Measurements from ENCODE around the gene MYEF2.

DNA sequence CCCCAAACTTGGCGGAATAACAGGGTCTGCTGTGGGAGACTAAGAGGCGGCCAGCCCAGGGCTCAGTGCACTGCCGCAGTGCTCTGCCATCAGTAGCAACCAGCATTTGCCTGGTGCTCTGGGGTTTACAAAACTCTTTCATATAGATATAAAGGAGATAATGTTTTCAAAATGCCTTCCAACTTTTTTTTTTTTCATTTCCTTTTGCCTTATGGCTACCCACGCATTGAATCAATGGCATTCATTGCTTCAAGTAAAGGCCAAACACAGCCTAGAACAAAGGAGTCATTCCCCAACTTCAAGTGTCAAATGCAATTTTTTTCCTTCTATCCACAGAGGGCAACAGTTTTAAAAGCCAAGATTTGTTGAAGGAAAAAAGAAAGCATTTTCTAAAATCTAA, 68.9 kb downstream of the MYEF2 start:
- TF ChIP-seq, protein P1, sequence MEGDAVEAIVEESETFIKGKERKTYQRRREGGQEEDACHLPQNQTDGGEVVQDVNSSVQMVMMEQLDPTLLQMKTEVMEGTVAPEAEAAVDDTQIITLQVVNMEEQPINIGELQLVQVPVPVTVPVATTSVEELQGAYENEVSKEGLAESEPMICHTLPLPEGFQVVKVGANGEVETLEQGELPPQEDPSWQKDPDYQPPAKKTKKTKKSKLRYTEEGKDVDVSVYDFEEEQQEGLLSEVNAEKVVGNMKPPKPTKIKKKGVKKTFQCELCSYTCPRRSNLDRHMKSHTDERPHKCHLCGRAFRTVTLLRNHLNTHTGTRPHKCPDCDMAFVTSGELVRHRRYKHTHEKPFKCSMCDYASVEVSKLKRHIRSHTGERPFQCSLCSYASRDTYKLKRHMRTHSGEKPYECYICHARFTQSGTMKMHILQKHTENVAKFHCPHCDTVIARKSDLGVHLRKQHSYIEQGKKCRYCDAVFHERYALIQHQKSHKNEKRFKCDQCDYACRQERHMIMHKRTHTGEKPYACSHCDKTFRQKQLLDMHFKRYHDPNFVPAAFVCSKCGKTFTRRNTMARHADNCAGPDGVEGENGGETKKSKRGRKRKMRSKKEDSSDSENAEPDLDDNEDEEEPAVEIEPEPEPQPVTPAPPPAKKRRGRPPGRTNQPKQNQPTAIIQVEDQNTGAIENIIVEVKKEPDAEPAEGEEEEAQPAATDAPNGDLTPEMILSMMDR (IDR thresholded peaks at IDR 0.05 in 8 of 11, conservative IDR thresholded peaks at IDR 0.05 in 3 of 11): no peak
- no peak for TF ChIP-seq POLR2AphosphoS5 (IDR thresholded peaks at IDR 0.05)

Measured in spleen (tissue), 7 donors.